Hepatocyte (in vitro differentiated cells): ENCODE results near the gene COX6A1.

Experiments used
- CTCF ChIP-seq: fragments of 200-600 bp; sonication (generic); IDR thresholded peaks from 2 replicates; pipeline ENCODE4 v1.5.1; 2016; ENCODE audit warnings: antibody characterized with exemption, mild to moderate bottlenecking; ENCODE audit not compliant: poor library complexity
- EZH2 ChIP-seq: fragments of 200-600 bp; sonication (generic); IDR thresholded peaks from 2 replicates; pipeline ENCODE4 v1.6.1; 2016; ENCODE audit warnings: antibody characterized with exemption, mild to moderate bottlenecking, borderline replicate concordance
- EZH2phosphoT487 ChIP-seq: fragments of 200-600 bp; sonication (generic); IDR thresholded peaks from one replicate; pipeline ENCODE4 v1.6.1; 2018; ENCODE audit warnings: antibody characterized with exemption, mild to moderate bottlenecking, low read depth, moderate library complexity; ENCODE audit not compliant: unreplicated experiment, severe bottlenecking

GRCh38 chr12:120388691-120389481 is 49.0 kb upstream of the COX6A1 start:
- TF ChIP-seq CTCF (no peak), EZH2 (no peak), EZH2phosphoT487 (no peak)
